SK-N-MC (cell line): ENCODE measurements around the gene ZMYND8.

Experiments used
- EZH2 ChIP-seq: fragments of 200-600 bp; sonication (generic); IDR thresholded peaks from one replicate; pipeline ENCODE4 v1.6.1; 2017; ENCODE audit warnings: antibody characterized with exemption
- FOXP2 ChIP-seq: optimal IDR thresholded peaks from 2 replicates; pipeline ENCODE3; 2011; ENCODE audit warnings: mild to moderate bottlenecking, moderate library complexity; ENCODE audit not compliant: insufficient read depth; ENCODE audit errors: extremely low read length, control extremely low read depth
- POLR2AphosphoS5 ChIP-seq: IDR thresholded peaks from 2 replicates; pipeline ENCODE4 v1.6.1; 2012; ENCODE audit warnings: mild to moderate bottlenecking, low read depth, low read length, borderline replicate concordance

GRCh38 chr20:47309394-47309793 is 47.1 kb downstream of the ZMYND8 start:
- TF ChIP-seq POLR2AphosphoS5 (no peak), EZH2 (no peak), FOXP2 (no peak)
